ENCODE data around the gene FARP2. TPM values are rescaled to one million over a fixed set of nuclear protein-coding genes. Genes with fewer than 3 reads are reported as not detected.

FARP2 gene
- total RNA-seq, 4 donors from 2014 or later, result 96.5 to 164 (median 136) TPM

GRCh38 chr2:241493092-241493491 is 137.0 kb downstream of the FARP2 start:
- H3K36me3 ChIP-seq, result peaks cover 0 to 10% (median 0%) of the 10 kb centered on the region in 4 donors
- WGBS, 2 donors (ENCODE audit: low coverage in 1 of 2), result 91% methylated on average over 10 of the region's 10 CpGs; no CpG with 5 or more reads in 1 of the 2 donors
- H3K9me3 ChIP-seq, result no peaks in the 10 kb centered on the region
- peaks cover 0 to 49% (median 25%) of the 10 kb centered on the region in 4 donors for H3K4me1 ChIP-seq
- TF ChIP-seq EP300 (IDR thresholded peaks at IDR 0.05; ENCODE audit: low read depth) (no peak), CTCF (IDR thresholded peaks at IDR 0.05) (no peak), POLR2A (IDR thresholded peaks at IDR 0.05) (no peak), POLR2AphosphoS5 (IDR thresholded peaks at IDR 0.05) (no peak)
- H3K27me3 ChIP-seq, result no peaks in the 10 kb centered on the region
- DNase-seq, result no peak
- in situ Hi-C loops (cut with MboI; ENCODE audit: low pct_ligation_motif_present in 1 of 4, low pct_unique_long_range_greater_than_20kb in 1 of 4, low sequenced_read_pairs in 3 of 4), result no loop called here
- no peak overlapping the region for H3K4me3 ChIP-seq
- intact Hi-C loops (cut with DNase I; ENCODE audit: low total_unique reads), result no loop called here
- no peak overlapping the region for H3K27ac ChIP-seq

- H3K27me3 ChIP-seq, result no peaks in the 10 kb centered on the region
- 71% methylated on average over 13 of the region's 16 CpGs; no CpG with 5 or more reads in 1 of the 2 donors for WGBS, 2 donors (ENCODE audit: low coverage in 1 of 2)
- H3K4me1 ChIP-seq, result peaks cover 0 to 46% (median 25%) of the 10 kb centered on the region in 4 donors
- peaks cover 0 to 10% (median 0%) of the 10 kb centered on the region in 4 donors for H3K36me3 ChIP-seq
- peak; percentile 56 for DNase-seq
- H3K27ac ChIP-seq, result peak overlapping the region in 3 of 4 donors; percentile 47 to 82 (median 51)
- H3K4me3 ChIP-seq, result no peak overlapping the region
- no peak for TF ChIP-seq CTCF (IDR thresholded peaks at IDR 0.05)
- no peaks in the 10 kb centered on the region for H3K9me3 ChIP-seq
- intact Hi-C loops (cut with DNase I; ENCODE audit: low total_unique reads), result no loop called here
- in situ Hi-C loops (cut with MboI; ENCODE audit: low pct_ligation_motif_present in 1 of 4, low pct_unique_long_range_greater_than_20kb in 1 of 4, low sequenced_read_pairs in 3 of 4), result no loop called here
These were observed 138.3 kb downstream of the FARP2 start for GRCh38 chr2:241494311-241494908.

- TF ChIP-seq POLR2AphosphoS5 (IDR thresholded peaks at IDR 0.05) (no peak), POLR2A (IDR thresholded peaks at IDR 0.05) (no peak), CTCF (IDR thresholded peaks at IDR 0.05) (no peak), EP300 (IDR thresholded peaks at IDR 0.05; ENCODE audit: low read depth) (no peak)
- H3K27ac ChIP-seq, result peak overlapping the region in 3 of 4 donors; percentile 20 to 82 (median 24)
- peaks cover 0 to 36% (median 16%) of the 10 kb centered on the region in 4 donors for H3K4me1 ChIP-seq
- peaks cover 0 to 10% (median 0%) of the 10 kb centered on the region in 4 donors for H3K36me3 ChIP-seq
- 80 to 87% methylated on average over 2 to 33 of the region's 34 CpGs for WGBS, 2 donors (ENCODE audit: low coverage in 1 of 2)
- no peak for DNase-seq
- H3K9me3 ChIP-seq, result no peaks in the 10 kb centered on the region
- in situ Hi-C loops (cut with MboI; ENCODE audit: low pct_ligation_motif_present in 1 of 4, low pct_unique_long_range_greater_than_20kb in 1 of 4, low sequenced_read_pairs in 3 of 4), result no loop called here
- no peaks in the 10 kb centered on the region for H3K27me3 ChIP-seq
- intact Hi-C loops (cut with DNase I; ENCODE audit: low total_unique reads), result no loop called here
- no peak overlapping the region for H3K4me3 ChIP-seq
These were observed 139.3 kb downstream of the FARP2 start for GRCh38 chr2:241495172-241496002.

GRCh38 chr2:241496003-241496707 is 140.1 kb downstream of the FARP2 start:
- WGBS, 2 donors (ENCODE audit: low coverage in 1 of 2), result 93% methylated on average over 28 of the region's 28 CpGs; no CpG with 5 or more reads in 1 of the 2 donors
- H3K27ac ChIP-seq, result peak overlapping the region; percentile 1 to 82 (median 68)
- intact Hi-C loops (cut with DNase I; ENCODE audit: low total_unique reads), result no loop called here

More at GRCh38 chr2:241496003-241496707, 140.1 kb downstream of the FARP2 start:
- Histone ChIP-seq H3K9me3 (no peaks in the 10 kb centered on the region), H3K36me3 (peaks cover 0 to 10% (median 0%) of the 10 kb centered on the region in 4 donors), H3K27me3 (no peaks in the 10 kb centered on the region), H3K4me3 (no peak overlapping the region), H3K4me1 (peaks cover 0 to 34% (median 12%) of the 10 kb centered on the region in 4 donors)
- no peak for DNase-seq
- no peak for TF ChIP-seq EP300 (IDR thresholded peaks at IDR 0.05; ENCODE audit: low read depth)
- TF ChIP-seq POLR2A (IDR thresholded peaks at IDR 0.05), result no peak
- TF ChIP-seq CTCF (IDR thresholded peaks at IDR 0.05), result peak in 1 of 5 experiments; percentile 9
- TF ChIP-seq POLR2AphosphoS5 (IDR thresholded peaks at IDR 0.05), result no peak
- in situ Hi-C loops (cut with MboI; ENCODE audit: low pct_ligation_motif_present in 1 of 4, low pct_unique_long_range_greater_than_20kb in 1 of 4, low sequenced_read_pairs in 3 of 4), result no loop called here
